K562 (cell line): Measurements from ENCODE around the gene CCDC187. TPM values are rescaled to one million over a fixed set of nuclear protein-coding genes. Genes with fewer than 3 reads are reported as not detected.

ENCODE experiments used
- ATAC-seq: fragments of 200-7000 bp; cut with Tn5 transposase; 3 replicates; pipeline ENCODE4 v1.9.1; 2020; ENCODE audit warnings: moderate library complexity
- BruUV-seq: library from RNA; stranded (reverse); fragments of 400-500 nt; replicated peaks from 2 replicates; lab custom pipeline; 2021; lab: Mats Ljungman, UMichigan
- CTCF ChIA-PET: fragments of 300-600 bp; formaldehyde crosslinking; extraction: SDS; loops from one replicate; lab custom pipeline; 2021; ENCODE audit warnings: low intra/inter-chr PET ratio; lab: Yijun Ruan, JAX
- POLR2A ChIA-PET: fragments of 300-600, 350-650 bp; sonication (Branson Sonifier 250); formaldehyde crosslinking; extraction: SDS; loops from one replicate; lab custom pipeline; 2021; ENCODE audit warnings: antibody characterized with exemption, inconsistent platforms; lab: Yijun Ruan, JAX
- DNase-seq, 4 experiments: peaks; one replicate each; pipeline versions ENCODE4 v3.0.0 to v3.0.0-alpha.2; 2011 to 2018; ENCODE audit warnings: low spot score in 3 of 4, mixed read lengths in 3 of 4; ENCODE audit errors: extremely low read depth in 1 of 4
- FAIRE-seq: peaks from 2 replicates; lab custom pipeline; 2011; peaks lifted over from hg19 to GRCh38; lab: Jason Lieb, UNC
- H2AFZ ChIP-seq: 2 replicates; pipeline ENCODE4 v1.6.0; 2011; ENCODE audit warnings: low read depth, low read length, control low read depth, inconsistent platforms
- H3K27ac ChIP-seq: fragments of 200-600 bp; 3 replicates; pipeline ENCODE4 v1.8.0; 2011; ENCODE audit warnings: low read depth, mild to moderate bottlenecking, control low read depth, inconsistent platforms, low read length, moderate library complexity, mixed read lengths; ENCODE audit errors: extremely low read depth
- H3K27me3 ChIP-seq, 2 experiments: fragments of 300-600 bp in 1 of 2; 2 replicates in 1 of 2; 3 replicates in 1 of 2; pipeline versions ENCODE4 v1.6.0 to v1.8.0; 2011; ENCODE audit warnings: inconsistent platforms in 2 of 2, low read length in 2 of 2, mild to moderate bottlenecking in 1 of 2, mixed read lengths in 1 of 2, moderate library complexity in 1 of 2; ENCODE audit not compliant: control insufficient read depth in 2 of 2, insufficient read depth in 2 of 2
- H3K36me3 ChIP-seq: fragments of 300-600 bp; 3 replicates; pipeline ENCODE4 v1.8.0; 2011; ENCODE audit warnings: mild to moderate bottlenecking, low read length, inconsistent platforms; ENCODE audit not compliant: control insufficient read depth, insufficient read depth
- H3K4me1 ChIP-seq, 2 experiments: fragments of 200-600 bp in 1 of 2; replicated peaks in 1 of 2; 2 replicates in 1 of 2; 3 replicates in 1 of 2; pipeline versions ENCODE4 v1.5.1 to v1.8.0; 2011; ENCODE audit warnings: inconsistent platforms in 2 of 2, low read length in 2 of 2, mild to moderate bottlenecking in 1 of 2, mixed read lengths in 1 of 2, moderate library complexity in 1 of 2; ENCODE audit not compliant: control insufficient read depth in 2 of 2, insufficient read depth in 2 of 2
- H3K4me2 ChIP-seq: 2 replicates; pipeline ENCODE4 v1.6.1; 2011; ENCODE audit warnings: low read length, control low read depth, inconsistent platforms, mixed read lengths; ENCODE audit not compliant: insufficient read depth
- H3K4me3 ChIP-seq: fragments of 200-600 bp; sonication (generic), shearing (Covaris generic); 2 replicates; pipeline ENCODE4 v1.5.1; 2016; ENCODE audit warnings: control low read depth, inconsistent platforms
- H3K79me2 ChIP-seq: fragments of 200-600 bp; 3 replicates; pipeline ENCODE4 v1.8.0; 2011; ENCODE audit warnings: low read length, inconsistent platforms; ENCODE audit not compliant: control insufficient read depth, insufficient read depth
- H3K9ac ChIP-seq, 2 experiments: 2 replicates each; pipeline versions ENCODE4 v1.6.0 to v1.6.1; 2011; ENCODE audit warnings: low read depth in 2 of 2, low read length in 2 of 2, control low read depth in 1 of 2, inconsistent platforms in 1 of 2, mild to moderate bottlenecking in 1 of 2, mixed read lengths in 1 of 2; ENCODE audit not compliant: insufficient read depth in 1 of 2
- H3K9me1 ChIP-seq: one replicate; pipeline ENCODE4 v1.6.0; 2011; ENCODE audit warnings: inconsistent platforms, mild to moderate bottlenecking, low read length, moderate library complexity; ENCODE audit not compliant: control insufficient read depth, insufficient read depth
- H3K9me3 ChIP-seq: replicated peaks from 2 replicates; pipeline ENCODE4 v1.5.1; 2011; ENCODE audit warnings: low read depth, low read length, inconsistent platforms; ENCODE audit not compliant: control insufficient read depth, insufficient read depth
- H4K20me1 ChIP-seq: replicated peaks from 2 replicates; pipeline ENCODE4 v1.6.1; 2011; ENCODE audit warnings: low read length, inconsistent platforms, mixed read lengths; ENCODE audit not compliant: control insufficient read depth, insufficient read depth
- C11orf30 ChIP-seq: fragments of 450-650 bp; IDR thresholded peaks from 2 replicates; pipeline ENCODE4 v1.6.1; 2016; ENCODE audit warnings: low read depth, mild to moderate bottlenecking
- DNMT1 ChIP-seq: fragments of 450-650 bp; IDR thresholded peaks from 2 replicates; pipeline ENCODE4 v1.6.1; 2016; ENCODE audit warnings: antibody characterized with exemption, mild to moderate bottlenecking
- EP400 ChIP-seq: fragments of 450-650 bp; IDR thresholded peaks from 2 replicates; pipeline ENCODE4 v1.6.1; 2017; ENCODE audit warnings: antibody characterized with exemption, mild to moderate bottlenecking, moderate library complexity
- EZH2 ChIP-seq: IDR thresholded peaks from 2 replicates; pipeline ENCODE4 v1.6.1; 2012; ENCODE audit warnings: low read depth, mild to moderate bottlenecking, inconsistent platforms, low read length, borderline replicate concordance
- HMGXB4 ChIP-seq: sonication (generic); formaldehyde crosslinking; IDR thresholded peaks from 2 replicates; pipeline ENCODE4 v1.8.1; 2023; ENCODE audit warnings: mild to moderate bottlenecking, missing genetic modification reagents
- KDM5B ChIP-seq: fragments of 200-600 bp; sonication (generic); IDR thresholded peaks from 2 replicates; pipeline ENCODE4 v1.6.1; 2012; ENCODE audit warnings: low read depth, mild to moderate bottlenecking, moderate library complexity, low read length, control low read depth, inconsistent platforms; ENCODE audit not compliant: insufficient replicate concordance
- POLR2H ChIP-seq: IDR thresholded peaks from 2 replicates; pipeline ENCODE4 v1.6.1; 2016; ENCODE audit warnings: missing genetic modification characterization, low read depth, mild to moderate bottlenecking, control low read depth, missing compliant biosample characterization, moderate library complexity
- PRPF4 ChIP-seq: fragments of 200-400 bp; formaldehyde crosslinking; IDR thresholded peaks from one replicate; pipeline ENCODE4 v1.6.1; 2017; ENCODE audit warnings: low read length, low read depth, mild to moderate bottlenecking; ENCODE audit not compliant: insufficient read depth, poor library complexity, severe bottlenecking
- ZNF830 ChIP-seq: fragments of 250-450 bp; sonication (Bioruptor Pico); IDR thresholded peaks from 2 replicates; pipeline ENCODE4 v1.5.0; 2021; ENCODE audit warnings: mild to moderate bottlenecking
- WGBS: fragments of 100-300 bp; shearing (Covaris generic); methylation state at CpG from one replicate; pipeline ENCODE4 v1.1.6; 2016; ENCODE audit warnings: low coverage, mixed read lengths; ENCODE audit not compliant: insufficient coverage; ENCODE audit errors: missing lambda C conversion rate; 5-methylcytosine and 5-hydroxymethylcytosine counted together
- in situ Hi-C: fragments of 300-500 bp; cut with MboI; formaldehyde crosslinking; loops from 4 replicates; pipeline ENCODE4 v1.15.0; 2018; ENCODE audit warnings: inconsistent platforms, mixed read lengths
- intact Hi-C: fragments of 100-400 bp; cut with micrococcal nuclease; formaldehyde crosslinking; loops from 2 replicates; pipeline ENCODE4 v1.14.2; 2022
- polyA plus RNA-seq, 8 experiments: library from polyadenylated mRNA; depleted of rRNA in 4 of 8; stranded (reverse) in 5 of 8; unstranded in 3 of 8; fragments of >200 nt; fragmentation: Nextera tagmentation in 2 of 8; fragmentation: Illumina TruSeq in 1 of 8; extraction: Ambion mirVana in 2 of 8; extraction: Trizol in 1 of 8; gene quantifications; 2 replicates each; pipeline versions ENCODE4 v1.2.1 to v1.2.3, GENCODE V29; 2011 to 2014; ENCODE audit warnings: inconsistent platforms in 1 of 8, missing spikeins in 1 of 8
- total RNA-seq, 7 experiments: library from RNA; depleted of rRNA in 6 of 7; stranded (reverse); fragments of >200 nt in 6 of 7; fragmentation: Illumina TruSeq in 2 of 7; extraction: Trizol in 2 of 7; gene quantifications; 2 replicates each; pipeline versions ENCODE4 v1.2.1 to v1.2.3, GENCODE V29; 2011 to 2021; ENCODE audit warnings: low replicate concordance in 1 of 7
- TF ChIP-seq, protein P1 (sequence below): fragments of 150-350 bp; IDR thresholded peaks from 2 replicates; pipeline ENCODE4 v1.6.1; 2014; ENCODE audit warnings: low read depth, mild to moderate bottlenecking, low read length, borderline replicate concordance
- TF ChIP-seq, protein P2 (sequence below): fragments of 250-450 bp; sonication (Bioruptor Pico); IDR thresholded peaks from 2 replicates; pipeline ENCODE4 v1.5.1; 2021; ENCODE audit warnings: mild to moderate bottlenecking

CCDC187 gene
- total and polyA plus RNA-seq, 9 of the 15 experiments (the other 6 are each of a cell fraction or from before 2014, with no cell fraction given): not detected

DNA sequence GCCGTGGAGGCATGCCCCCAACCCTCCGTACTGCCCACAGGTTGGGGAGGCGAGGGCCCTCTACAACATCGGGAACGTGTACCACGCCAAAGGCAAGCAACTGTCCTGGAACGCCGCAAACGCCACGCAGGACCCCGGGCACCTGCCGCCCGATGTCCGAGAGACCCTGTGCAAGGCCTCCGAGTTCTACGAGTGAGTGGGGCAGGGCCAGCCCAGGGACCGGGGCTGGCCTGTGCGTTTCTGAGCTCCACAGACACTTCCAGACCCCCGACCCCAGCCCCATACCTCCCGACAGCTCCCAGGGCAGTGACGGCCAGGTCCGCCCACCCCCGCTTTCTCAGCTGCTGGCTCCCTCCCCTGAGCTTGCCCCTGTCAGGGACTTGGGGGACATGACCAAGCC lies 33.0 kb upstream of the CCDC187 start:
- in situ Hi-C loops: loop anchor here (25.0 kb wide), 1 partner anchor 300 kb away; no protein-coding TSS in a partner anchor
- CTCF ChIA-PET: no interaction called here
- H3K4me1 ChIP-seq: peaks cover 0 to 94% of the 10 kb centered on the region in 2 experiments; a peak in 2 of 5 replicates
- TF ChIP-seq, protein P1, sequence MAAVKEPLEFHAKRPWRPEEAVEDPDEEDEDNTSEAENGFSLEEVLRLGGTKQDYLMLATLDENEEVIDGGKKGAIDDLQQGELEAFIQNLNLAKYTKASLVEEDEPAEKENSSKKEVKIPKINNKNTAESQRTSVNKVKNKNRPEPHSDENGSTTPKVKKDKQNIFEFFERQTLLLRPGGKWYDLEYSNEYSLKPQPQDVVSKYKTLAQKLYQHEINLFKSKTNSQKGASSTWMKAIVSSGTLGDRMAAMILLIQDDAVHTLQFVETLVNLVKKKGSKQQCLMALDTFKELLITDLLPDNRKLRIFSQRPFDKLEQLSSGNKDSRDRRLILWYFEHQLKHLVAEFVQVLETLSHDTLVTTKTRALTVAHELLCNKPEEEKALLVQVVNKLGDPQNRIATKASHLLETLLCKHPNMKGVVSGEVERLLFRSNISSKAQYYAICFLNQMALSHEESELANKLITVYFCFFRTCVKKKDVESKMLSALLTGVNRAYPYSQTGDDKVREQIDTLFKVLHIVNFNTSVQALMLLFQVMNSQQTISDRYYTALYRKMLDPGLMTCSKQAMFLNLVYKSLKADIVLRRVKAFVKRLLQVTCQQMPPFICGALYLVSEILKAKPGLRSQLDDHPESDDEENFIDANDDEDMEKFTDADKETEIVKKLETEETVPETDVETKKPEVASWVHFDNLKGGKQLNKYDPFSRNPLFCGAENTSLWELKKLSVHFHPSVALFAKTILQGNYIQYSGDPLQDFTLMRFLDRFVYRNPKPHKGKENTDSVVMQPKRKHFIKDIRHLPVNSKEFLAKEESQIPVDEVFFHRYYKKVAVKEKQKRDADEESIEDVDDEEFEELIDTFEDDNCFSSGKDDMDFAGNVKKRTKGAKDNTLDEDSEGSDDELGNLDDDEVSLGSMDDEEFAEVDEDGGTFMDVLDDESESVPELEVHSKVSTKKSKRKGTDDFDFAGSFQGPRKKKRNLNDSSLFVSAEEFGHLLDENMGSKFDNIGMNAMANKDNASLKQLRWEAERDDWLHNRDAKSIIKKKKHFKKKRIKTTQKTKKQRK: no peak
- TF ChIP-seq KDM5B (no peak), EZH2 (no peak), HMGXB4 (CRISPR knock-in tag) (no peak), EP400 (no peak), DNMT1 (no peak), ZNF830 (CRISPR knock-in tag) (no peak), PRPF4 (no peak), POLR2H (tag) (no peak), C11orf30 (no peak)
- TF ChIP-seq, protein P2, sequence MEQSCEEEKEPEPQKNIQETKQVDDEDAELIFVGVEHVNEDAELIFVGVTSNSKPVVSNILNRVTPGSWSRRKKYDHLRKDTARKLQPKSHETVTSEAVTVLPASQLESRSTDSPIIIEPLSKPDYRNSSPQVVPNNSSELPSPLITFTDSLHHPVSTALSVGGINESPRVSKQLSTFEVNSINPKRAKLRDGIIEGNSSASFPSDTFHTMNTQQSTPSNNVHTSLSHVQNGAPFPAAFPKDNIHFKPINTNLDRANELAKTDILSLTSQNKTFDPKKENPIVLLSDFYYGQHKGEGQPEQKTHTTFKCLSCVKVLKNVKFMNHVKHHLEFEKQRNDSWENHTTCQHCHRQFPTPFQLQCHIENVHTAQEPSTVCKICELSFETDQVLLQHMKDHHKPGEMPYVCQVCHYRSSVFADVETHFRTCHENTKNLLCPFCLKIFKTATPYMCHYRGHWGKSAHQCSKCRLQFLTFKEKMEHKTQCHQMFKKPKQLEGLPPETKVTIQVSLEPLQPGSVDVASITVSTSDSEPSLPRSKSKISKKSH (CRISPR knock-in tag): no peak

More for the DNA sequence above, 33.0 kb upstream of the CCDC187 start:
- Histone ChIP-seq H3K36me3 (peaks cover 22% of the 10 kb centered on the region; the same call in 1 of the 3 replicates), H3K27me3 (no peaks in the 10 kb centered on the region), H3K4me3 (no peak overlapping the region), H3K27ac (no peak overlapping the region), H3K9ac (no peak overlapping the region), H3K9me1 (peaks cover 3% of the 10 kb centered on the region), H3K4me2 (no peak overlapping the region), H4K20me1 (no peaks in the 10 kb centered on the region), H3K9me3 (no peaks in the 10 kb centered on the region), H3K79me2 (no peaks in the 10 kb centered on the region), H2AFZ (no peak overlapping the region)
- DNase-seq: no peak
- no peak for FAIRE-seq
- POLR2A ChIA-PET: interaction anchor here (0.6 to 1.2 kb wide), 2 partner anchors 10 to 69 kb away, joined by 3 to 5 read pairs; partner anchors contain the start of gene GPSM1
- intact Hi-C loops: no loop called here
- WGBS: 98% methylated on average over 10 of the region's 23 CpGs
- ATAC-seq: no peak
- no TSS peak for BruUV-seq
